Activated CD4-positive, alpha-beta memory T cell treated with anti-CD3 and anti-CD28 coated beads for 36 hours (primary cell): Measurements from ENCODE around the gene USP19. TPM values are rescaled to one million over a fixed set of nuclear protein-coding genes. Genes with fewer than 3 reads are reported as not detected.

Experiments used
- CTCF ChIA-PET: fragments of 350-600 bp; sonication (Branson Sonifier 250); formaldehyde crosslinking; loops from one replicate; lab custom pipeline; 2021; ENCODE audit warnings: antibody characterized with exemption, inconsistent platforms; lab: Charles Lee
- POLR2A ChIA-PET: fragments of 350-600 bp; sonication (Branson Sonifier 250); formaldehyde crosslinking; loops from one replicate; lab custom pipeline; 2021; ENCODE audit warnings: antibody characterized with exemption; lab: Charles Lee
- DNase-seq: peaks from one replicate; pipeline ENCODE4 v3.0.0-alpha.2; 2020
- H3K27ac Mint-ChIP-seq: one replicate; pipeline ENCODE4 v1.8.0; 2021; ENCODE audit warnings: mixed read lengths
- H3K27me3 Mint-ChIP-seq: one replicate; pipeline ENCODE4 v1.8.0; 2021; ENCODE audit warnings: mixed read lengths
- H3K36me3 Mint-ChIP-seq: one replicate; pipeline ENCODE4 v1.8.0; 2021; ENCODE audit warnings: mixed read lengths
- H3K4me1 Mint-ChIP-seq: one replicate; pipeline ENCODE4 v1.8.0; 2021; ENCODE audit warnings: low read depth, mixed read lengths
- H3K4me3 Mint-ChIP-seq: one replicate; pipeline ENCODE4 v1.8.0; 2021; ENCODE audit warnings: mild to moderate bottlenecking, mixed read lengths
- H3K9me3 Mint-ChIP-seq: one replicate; pipeline ENCODE4 v1.8.0; 2021; ENCODE audit warnings: mixed read lengths
- intact Hi-C: fragments of 100-400 bp; cut with micrococcal nuclease; formaldehyde crosslinking; loops from one replicate; pipeline ENCODE4 v1.15.1; 2023
- total RNA-seq, 2 experiments: library from RNA; stranded (reverse); gene quantifications; one replicate each; pipeline ENCODE4 v1.2.3, GENCODE V29; 2021

The USP19 gene
- total RNA-seq, 2 experiments from 2014 or later, result 44.1 to 45.3 TPM

GRCh38 chr3:49158103-49158709 lies 37.6 kb upstream of the USP19 start:
- ChIA-PET POLR2A (no interaction called here), CTCF (interaction anchor here (0.6 to 4.7 kb wide), 10 partner anchors 13 to 381 kb away, joined by 3 to 22 read pairs (median 4); partner anchors contain the start of genes KLHDC8B, NDUFAF3, P4HTM and QRICH1)
- H3K27ac Mint-ChIP-seq, result no peak overlapping the region
- peaks cover 5% of the 10 kb centered on the region for H3K4me1 Mint-ChIP-seq
- no peak overlapping the region for H3K4me3 Mint-ChIP-seq
- intact Hi-C loops, result loop anchor here (1.0 to 2.0 kb wide), 2 partner anchors 63 to 170 kb away; partner anchors contain the start of gene QRICH1
- peaks cover 2% of the 10 kb centered on the region for H3K36me3 Mint-ChIP-seq
- H3K9me3 Mint-ChIP-seq, result no peaks in the 10 kb centered on the region
- H3K27me3 Mint-ChIP-seq, result no peaks in the 10 kb centered on the region
- peak; percentile 78 for DNase-seq

- CTCF ChIA-PET, result interaction anchor here (0.6 to 4.7 kb wide), 9 partner anchors 14 to 382 kb away, joined by 3 to 22 read pairs (median 5); partner anchors contain the start of genes KLHDC8B, NDUFAF3, P4HTM and QRICH1
- intact Hi-C loops, result no loop called here
- no peaks in the 10 kb centered on the region for H3K36me3 Mint-ChIP-seq
Measured at GRCh38 chr3:49157289-49157688, 36.7 kb upstream of the USP19 start.

GRCh38 chr3:49153349-49153912 lies 32.8 kb upstream of the USP19 start:
- H3K4me1 Mint-ChIP-seq, result no peaks in the 10 kb centered on the region
- ChIA-PET POLR2A (no interaction called here), CTCF (interaction anchor here (0.5 to 1.5 kb wide), 3 partner anchors 17 to 119 kb away, joined by 3 to 4 read pairs (median 4); partner anchors contain the start of gene KLHDC8B)
- intact Hi-C loops, result no loop called here
- no peaks in the 10 kb centered on the region for H3K36me3 Mint-ChIP-seq
- no peak overlapping the region for H3K27ac Mint-ChIP-seq
- no peak overlapping the region for H3K4me3 Mint-ChIP-seq
- no peaks in the 10 kb centered on the region for H3K27me3 Mint-ChIP-seq
- no peaks in the 10 kb centered on the region for H3K9me3 Mint-ChIP-seq
- DNase-seq, result no peak

More at GRCh38 chr3:49157289-49157688, 36.7 kb upstream of the USP19 start:
- no peaks in the 10 kb centered on the region for H3K27me3 Mint-ChIP-seq
- H3K4me1 Mint-ChIP-seq, result peaks cover 4% of the 10 kb centered on the region
- no peak for DNase-seq
- H3K27ac Mint-ChIP-seq, result no peak overlapping the region
- no peak overlapping the region for H3K4me3 Mint-ChIP-seq
- no peaks in the 10 kb centered on the region for H3K9me3 Mint-ChIP-seq
- POLR2A ChIA-PET, result no interaction called here

- H3K36me3 Mint-ChIP-seq, result no peaks in the 10 kb centered on the region
- H3K9me3 Mint-ChIP-seq, result no peaks in the 10 kb centered on the region
- H3K4me3 Mint-ChIP-seq, result no peak overlapping the region
- no peaks in the 10 kb centered on the region for H3K27me3 Mint-ChIP-seq
- H3K27ac Mint-ChIP-seq, result no peak overlapping the region
- intact Hi-C loops, result no loop called here
- ChIA-PET CTCF (no interaction called here), POLR2A (no interaction called here)
- no peak for DNase-seq
- H3K4me1 Mint-ChIP-seq, result no peaks in the 10 kb centered on the region
Measured at GRCh38 chr3:49151610-49152009, 31.0 kb upstream of the USP19 start.

GRCh38 chr3:49148159-49148558 lies 27.5 kb upstream of the USP19 start:
- no peaks in the 10 kb centered on the region for H3K36me3 Mint-ChIP-seq
- ChIA-PET POLR2A (no interaction called here), CTCF (no interaction called here)
- no peak for DNase-seq
- H3K9me3 Mint-ChIP-seq, result no peaks in the 10 kb centered on the region
- H3K4me3 Mint-ChIP-seq, result no peak overlapping the region
- no peaks in the 10 kb centered on the region for H3K4me1 Mint-ChIP-seq
- H3K27ac Mint-ChIP-seq, result no peak overlapping the region
- H3K27me3 Mint-ChIP-seq, result no peaks in the 10 kb centered on the region
- intact Hi-C loops, result no loop called here

GRCh38 chr3:49140080-49140479 lies 19.5 kb upstream of the USP19 start:
- ChIA-PET CTCF (no interaction called here), POLR2A (no interaction called here)
- intact Hi-C loops, result no loop called here
- Mint-ChIP-seq H3K9me3 (no peaks in the 10 kb centered on the region), H3K36me3 (no peaks in the 10 kb centered on the region), H3K4me1 (no peaks in the 10 kb centered on the region), H3K4me3 (no peak overlapping the region), H3K27ac (no peak overlapping the region), H3K27me3 (peaks cover 8% of the 10 kb centered on the region)
- no peak for DNase-seq

GRCh38 chr3:49135499-49135898 lies 14.9 kb upstream of the USP19 start:
- Mint-ChIP-seq H3K4me1 (no peaks in the 10 kb centered on the region), H3K27ac (no peak overlapping the region), H3K36me3 (no peaks in the 10 kb centered on the region), H3K27me3 (peaks cover 19% of the 10 kb centered on the region), H3K9me3 (no peaks in the 10 kb centered on the region), H3K4me3 (no peak overlapping the region)
- DNase-seq, result no peak
- intact Hi-C loops, result no loop called here
- ChIA-PET CTCF (interaction anchor here (1.9 kb wide), 1 partner anchor 41 kb away, joined by 5 read pairs; the partner anchor contains the start of gene QRICH1), POLR2A (no interaction called here)

GRCh38 chr3:49134471-49135265 lies 14.0 kb upstream of the USP19 start:
- H3K27me3 Mint-ChIP-seq, result peaks cover 19% of the 10 kb centered on the region
- DNase-seq, result no peak
- no peaks in the 10 kb centered on the region for H3K36me3 Mint-ChIP-seq
- H3K4me1 Mint-ChIP-seq, result no peaks in the 10 kb centered on the region
- ChIA-PET POLR2A (interaction anchor here (0.7 kb wide), 1 partner anchor 84 kb away, joined by 4 read pairs; no protein-coding TSS in a partner anchor), CTCF (no interaction called here)
- intact Hi-C loops, result no loop called here
- H3K27ac Mint-ChIP-seq, result no peak overlapping the region
- no peaks in the 10 kb centered on the region for H3K9me3 Mint-ChIP-seq
- H3K4me3 Mint-ChIP-seq, result no peak overlapping the region

- Mint-ChIP-seq H3K4me3 (no peak overlapping the region), H3K27me3 (peaks cover 19% of the 10 kb centered on the region)
- CTCF ChIA-PET, result no interaction called here
Measured at GRCh38 chr3:49133226-49133951, 12.8 kb upstream of the USP19 start.

GRCh38 chr3:49132437-49133225 lies 12.0 kb upstream of the USP19 start, which contains the start of gene LAMB2:
Gene LAMB2, minus strand, starts transcription at chr3:49133050. Its CDS starts 183 bp downstream, at chr3:49132867.
- ChIA-PET POLR2A (no interaction called here), CTCF (no interaction called here)
- Mint-ChIP-seq H3K36me3 (no peaks in the 10 kb centered on the region), H3K9me3 (no peaks in the 10 kb centered on the region), H3K27ac (no peak within 1 kb of the TSS), H3K4me3 (no peak within 1 kb of the TSS), H3K4me1 (no peaks in the 10 kb centered on the region), H3K27me3 (peaks cover 17% of the 10 kb centered on the region)
- DNase-seq, result no peak
- intact Hi-C loops, result no loop called here

More at GRCh38 chr3:49133226-49133951, 12.8 kb upstream of the USP19 start:
- intact Hi-C loops, result no loop called here
- no peaks in the 10 kb centered on the region for H3K9me3 Mint-ChIP-seq
- no peak overlapping the region for H3K27ac Mint-ChIP-seq
- POLR2A ChIA-PET, result no interaction called here
- no peaks in the 10 kb centered on the region for H3K4me1 Mint-ChIP-seq
- no peak for DNase-seq
- H3K36me3 Mint-ChIP-seq, result no peaks in the 10 kb centered on the region

- ChIA-PET POLR2A (interaction anchor here (0.9 kb wide), 1 partner anchor 30 kb away, joined by 3 read pairs; no protein-coding TSS in a partner anchor), CTCF (no interaction called here)
Measured at GRCh38 chr3:49132073-49132436, 11.4 kb upstream of the USP19 start.

More at GRCh38 chr3:49132073-49132436, 11.4 kb upstream of the USP19 start:
- no peak overlapping the region for H3K27ac Mint-ChIP-seq
- H3K4me1 Mint-ChIP-seq, result no peaks in the 10 kb centered on the region
- H3K36me3 Mint-ChIP-seq, result no peaks in the 10 kb centered on the region
- peaks cover 15% of the 10 kb centered on the region for H3K27me3 Mint-ChIP-seq
- DNase-seq, result no peak
- H3K4me3 Mint-ChIP-seq, result no peak overlapping the region
- H3K9me3 Mint-ChIP-seq, result no peaks in the 10 kb centered on the region
- intact Hi-C loops, result no loop called here
